DMS 273 treated with DMSO at 0.1 percent for 48 hours (cell line): ENCODE results near the gene CTIF.

Experiments used
- DNase-seq: peaks from one replicate; lab custom pipeline; 2025; lab: John Stamatoyannopoulos, UW

The CTIF gene

GRCh38 chr18:48790226-48790863 lies 251.5 kb downstream of the CTIF start:
- DNase-seq: no peak

GRCh38 chr18:48790869-48791635 lies 252.2 kb downstream of the CTIF start:
- no peak for DNase-seq

GRCh38 chr18:48791636-48792105 lies 252.8 kb downstream of the CTIF start:
- no peak for DNase-seq

GRCh38 chr18:48792141-48792540 lies 253.3 kb downstream of the CTIF start:
- no peak for DNase-seq

GRCh38 chr18:48792611-48793380 lies 254.0 kb downstream of the CTIF start:
- no peak for DNase-seq

GRCh38 chr18:48794251-48794970 lies 255.6 kb downstream of the CTIF start:
- DNase-seq: no peak

GRCh38 chr18:48795696-48796095 lies 256.9 kb downstream of the CTIF start:
- DNase-seq: no peak

- no peak for DNase-seq
These were observed 257.8 kb downstream of the CTIF start for GRCh38 chr18:48796491-48797205.

GRCh38 chr18:48797841-48798255 lies 259.0 kb downstream of the CTIF start:
- DNase-seq: no peak

- DNase-seq: no peak
These were observed 259.8 kb downstream of the CTIF start for GRCh38 chr18:48798334-48799245.

- DNase-seq: no peak
These were observed 261.0 kb downstream of the CTIF start for GRCh38 chr18:48799724-48800315.

- DNase-seq: no peak
These were observed 261.6 kb downstream of the CTIF start for GRCh38 chr18:48800466-48800865.

- no peak for DNase-seq
These were observed 262.3 kb downstream of the CTIF start for GRCh38 chr18:48800876-48801727.

- no peak for DNase-seq
These were observed 263.1 kb downstream of the CTIF start for GRCh38 chr18:48801728-48802542.

GRCh38 chr18:48802543-48803290 lies 263.9 kb downstream of the CTIF start:
- DNase-seq: no peak

GRCh38 chr18:48803518-48803917 lies 264.7 kb downstream of the CTIF start:
- DNase-seq: no peak
